NT2/D1 (cell line): ENCODE data around the gene G2E3.

Experiments used
- DNase-seq: peaks from one replicate; pipeline ENCODE4 v3.0.0-alpha.2; 2011; ENCODE audit warnings: low read depth, low spot score
- H3K27me3 ChIP-seq: 2 replicates; pipeline ENCODE4 v1.6.0; 2011; ENCODE audit warnings: mild to moderate bottlenecking; ENCODE audit not compliant: insufficient read length, insufficient read depth
- H3K36me3 ChIP-seq: 2 replicates; pipeline ENCODE4 v1.6.1; 2011; ENCODE audit warnings: mild to moderate bottlenecking, low read length, mixed read lengths; ENCODE audit not compliant: insufficient read depth, insufficient read length
- H3K4me1 ChIP-seq: 2 replicates; pipeline ENCODE4 v1.5.1; 2011; ENCODE audit not compliant: insufficient read depth, insufficient read length
- H3K4me3 ChIP-seq: 2 replicates; pipeline ENCODE4 v1.5.1; 2011; ENCODE audit warnings: low read depth; ENCODE audit not compliant: insufficient read length
- H3K9ac ChIP-seq: 2 replicates; pipeline ENCODE4 v1.6.0; 2011; ENCODE audit warnings: low read depth; ENCODE audit not compliant: insufficient read length
- H3K9me3 ChIP-seq: 2 replicates; pipeline ENCODE4 v1.5.1; 2011; ENCODE audit warnings: mild to moderate bottlenecking, low read length; ENCODE audit not compliant: insufficient read depth
- SUZ12 ChIP-seq: IDR thresholded peaks from 2 replicates; pipeline ENCODE4 v1.6.1; 2011; ENCODE audit not compliant: insufficient read length, insufficient read depth; ENCODE audit errors: extremely low read depth
- YY1 ChIP-seq: IDR thresholded peaks from 2 replicates; pipeline ENCODE4 v1.6.1; 2011; ENCODE audit not compliant: insufficient read length, insufficient read depth
- ZNF274 ChIP-seq: IDR thresholded peaks from 2 replicates; pipeline ENCODE4 v1.6.1; 2011; ENCODE audit warnings: mild to moderate bottlenecking, low read depth, low read length

G2E3 gene, protein sequence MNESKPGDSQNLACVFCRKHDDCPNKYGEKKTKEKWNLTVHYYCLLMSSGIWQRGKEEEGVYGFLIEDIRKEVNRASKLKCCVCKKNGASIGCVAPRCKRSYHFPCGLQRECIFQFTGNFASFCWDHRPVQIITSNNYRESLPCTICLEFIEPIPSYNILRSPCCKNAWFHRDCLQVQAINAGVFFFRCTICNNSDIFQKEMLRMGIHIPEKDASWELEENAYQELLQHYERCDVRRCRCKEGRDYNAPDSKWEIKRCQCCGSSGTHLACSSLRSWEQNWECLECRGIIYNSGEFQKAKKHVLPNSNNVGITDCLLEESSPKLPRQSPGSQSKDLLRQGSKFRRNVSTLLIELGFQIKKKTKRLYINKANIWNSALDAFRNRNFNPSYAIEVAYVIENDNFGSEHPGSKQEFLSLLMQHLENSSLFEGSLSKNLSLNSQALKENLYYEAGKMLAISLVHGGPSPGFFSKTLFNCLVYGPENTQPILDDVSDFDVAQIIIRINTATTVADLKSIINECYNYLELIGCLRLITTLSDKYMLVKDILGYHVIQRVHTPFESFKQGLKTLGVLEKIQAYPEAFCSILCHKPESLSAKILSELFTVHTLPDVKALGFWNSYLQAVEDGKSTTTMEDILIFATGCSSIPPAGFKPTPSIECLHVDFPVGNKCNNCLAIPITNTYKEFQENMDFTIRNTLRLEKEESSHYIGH

DNA sequence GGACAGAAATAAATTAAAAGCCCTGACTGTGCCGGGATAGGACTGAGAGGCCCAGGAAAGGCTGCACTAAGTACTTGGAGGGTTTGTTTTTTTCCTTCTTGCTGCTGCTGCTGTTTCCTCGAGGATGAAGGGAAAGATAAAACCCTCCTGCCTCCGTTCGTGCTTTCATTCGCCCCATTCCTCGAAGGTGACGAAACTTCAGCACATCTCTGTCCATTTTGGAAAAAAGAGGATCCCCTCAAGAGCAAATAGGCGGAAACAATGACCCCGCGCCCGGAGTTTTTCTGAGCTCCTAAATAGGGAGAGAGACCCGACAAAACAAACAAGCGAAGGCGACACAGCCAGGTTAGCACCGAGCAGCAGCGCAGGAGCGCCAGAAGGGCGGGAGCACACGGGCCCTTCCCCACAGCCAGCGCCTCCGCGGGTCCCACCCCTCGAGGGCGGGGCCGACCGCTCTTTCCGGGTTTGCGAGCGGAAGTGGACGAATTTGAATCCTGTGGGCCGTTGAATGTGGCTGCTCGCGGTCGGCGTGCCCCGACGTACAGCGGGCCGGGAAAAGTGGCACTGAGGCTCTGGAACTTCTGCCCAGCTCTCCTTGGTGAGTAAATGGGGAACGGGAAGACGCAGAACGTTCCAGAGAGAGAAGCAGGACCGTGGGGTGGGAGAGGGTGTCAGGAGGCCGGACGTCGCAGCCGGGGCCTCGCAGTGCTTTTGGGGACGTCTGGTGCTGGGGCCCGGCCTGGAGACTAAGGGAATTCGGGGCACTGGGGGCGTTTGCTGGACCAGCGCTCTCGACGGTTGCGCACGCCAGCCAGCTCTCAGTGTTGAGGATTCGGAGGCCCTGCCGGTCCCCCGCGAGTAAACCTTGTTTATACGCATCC is at the start of gene G2E3:
Gene G2E3 (plus strand): TSS at position 484 of the 881 bp plus-strand sequence. CDS start 21,922 bp downstream, outside the sequence.
- DNase-seq, result peak; percentile 66
- Histone ChIP-seq H3K27me3 (no peaks in the 10 kb centered on the region), H3K36me3 (peaks cover 22% of the 10 kb centered on the region), H3K4me1 (no peaks in the 10 kb centered on the region), H3K9ac (peak within 1 kb of the TSS; percentile 82), H3K4me3 (peak within 1 kb of the TSS; percentile 84), H3K9me3 (no peaks in the 10 kb centered on the region)
- TF ChIP-seq ZNF274, result no peak
- no peak for TF ChIP-seq SUZ12
- no peak for TF ChIP-seq YY1

DNA sequence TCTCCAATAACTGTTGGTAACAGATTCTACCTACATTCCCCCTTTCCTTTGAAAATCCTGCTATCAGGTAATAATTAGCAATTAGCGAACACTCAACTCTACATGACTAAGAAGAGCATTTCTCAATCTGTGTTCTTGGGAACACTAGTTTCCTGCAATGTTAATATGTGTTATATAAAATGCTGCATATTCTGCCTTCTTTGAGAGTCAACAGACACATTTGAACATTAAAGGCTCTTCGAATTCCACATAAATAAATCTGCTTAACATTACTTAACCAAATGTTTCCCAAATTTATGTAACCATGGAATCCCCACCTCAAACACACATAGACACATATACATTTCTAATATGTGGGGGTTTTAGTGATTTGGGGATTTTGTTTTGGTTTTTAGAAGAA is 41.2 kb upstream of the G2E3 start:
- TF ChIP-seq SUZ12 (no peak), ZNF274 (no peak), YY1 (no peak)
- Histone ChIP-seq H3K9ac (no peak overlapping the region), H3K27me3 (no peaks in the 10 kb centered on the region), H3K4me1 (no peaks in the 10 kb centered on the region), H3K4me3 (no peak overlapping the region), H3K36me3 (no peaks in the 10 kb centered on the region), H3K9me3 (no peaks in the 10 kb centered on the region)
- no peak for DNase-seq

GRCh38 chr14:30518867-30519560 is 39.9 kb upstream of the G2E3 start:
- Histone ChIP-seq H3K9me3 (no peaks in the 10 kb centered on the region), H3K9ac (no peak overlapping the region), H3K4me3 (no peak overlapping the region), H3K4me1 (no peaks in the 10 kb centered on the region), H3K27me3 (no peaks in the 10 kb centered on the region), H3K36me3 (no peaks in the 10 kb centered on the region)
- TF ChIP-seq ZNF274, result no peak
- no peak for TF ChIP-seq YY1
- no peak for TF ChIP-seq SUZ12
- DNase-seq, result no peak

GRCh38 chr14:30519961-30520360 is 39.0 kb upstream of the G2E3 start:
- Histone ChIP-seq H3K4me1 (no peaks in the 10 kb centered on the region), H3K36me3 (no peaks in the 10 kb centered on the region), H3K9me3 (no peaks in the 10 kb centered on the region), H3K9ac (no peak overlapping the region), H3K4me3 (no peak overlapping the region), H3K27me3 (no peaks in the 10 kb centered on the region)
- no peak for DNase-seq
- TF ChIP-seq YY1, result no peak
- no peak for TF ChIP-seq ZNF274
- TF ChIP-seq SUZ12, result no peak

DNA sequence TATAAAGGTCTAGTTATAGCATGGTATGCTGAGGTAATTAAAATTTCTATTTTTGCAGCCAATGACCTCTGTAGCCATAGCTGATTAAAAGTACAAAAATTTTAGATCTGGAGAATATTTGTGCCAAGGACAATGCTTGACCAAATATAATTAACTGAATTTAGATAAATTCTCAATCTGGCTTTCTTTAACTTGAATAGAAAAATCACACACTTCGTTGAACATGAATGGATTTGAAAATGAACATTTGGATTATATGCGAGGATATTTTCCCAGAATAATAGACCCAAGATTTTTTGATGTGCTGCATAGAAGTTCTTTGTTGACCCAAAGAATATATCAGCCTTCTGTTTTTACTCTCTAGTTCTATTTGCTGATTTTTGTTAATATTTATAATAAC is 38.4 kb upstream of the G2E3 start:
- Histone ChIP-seq H3K4me1 (no peaks in the 10 kb centered on the region), H3K36me3 (no peaks in the 10 kb centered on the region), H3K4me3 (no peak overlapping the region), H3K27me3 (no peaks in the 10 kb centered on the region), H3K9me3 (no peaks in the 10 kb centered on the region), H3K9ac (no peak overlapping the region)
- no peak for TF ChIP-seq YY1
- TF ChIP-seq ZNF274, result no peak
- no peak for TF ChIP-seq SUZ12
- DNase-seq, result no peak

- TF ChIP-seq YY1, result no peak
- TF ChIP-seq SUZ12, result no peak
- TF ChIP-seq ZNF274, result no peak
- H3K36me3 ChIP-seq, result no peaks in the 10 kb centered on the region
- peaks cover 3% of the 10 kb centered on the region for H3K9me3 ChIP-seq
- no peak for DNase-seq
- H3K4me3 ChIP-seq, result no peak overlapping the region
- no peaks in the 10 kb centered on the region for H3K4me1 ChIP-seq
- H3K9ac ChIP-seq, result no peak overlapping the region
- H3K27me3 ChIP-seq, result no peaks in the 10 kb centered on the region
These were observed 36.8 kb upstream of the G2E3 start for GRCh38 chr14:30521899-30522736.
